Measurements from ENCODE around the gene PRUNE2.
"Not testable (repeated sequence)": the region's sequence is repeated elsewhere in the genome, so short reads cannot be mapped to it uniquely, and the experiment has no call there.

The PRUNE2 gene

GRCh38 chr9:76784881-76785280 is 121.0 kb downstream of the PRUNE2 start:
- Mint-ChIP-seq H3K9me3 (no peaks in the 10 kb centered on the region), H3K27me3 (peaks cover 7% of the 10 kb centered on the region), H3K4me1 (no peaks in the 10 kb centered on the region), H3K27ac (no peak overlapping the region), H3K4me3 (no peak overlapping the region), H3K36me3 (no peaks in the 10 kb centered on the region)
- ATAC-seq (ENCODE audit: low read depth) (no peak), DNase-seq (ENCODE audit: low spot score in 2 of 2) (no peak)

- ATAC-seq (ENCODE audit: low read depth) = no peak
- no peak for DNase-seq (ENCODE audit: low spot score in 2 of 2)
- no peaks in the 10 kb centered on the region for H3K9me3 Mint-ChIP-seq
- H3K36me3 Mint-ChIP-seq = no peaks in the 10 kb centered on the region
- peaks cover 3% of the 10 kb centered on the region for H3K4me1 Mint-ChIP-seq
- no peak overlapping the region for H3K27ac Mint-ChIP-seq
- H3K4me3 Mint-ChIP-seq = no peak overlapping the region
- peaks cover 2% of the 10 kb centered on the region for H3K27me3 Mint-ChIP-seq
Observed at GRCh38 chr9:76772686-76773445, 133.0 kb downstream of the PRUNE2 start.

DNA sequence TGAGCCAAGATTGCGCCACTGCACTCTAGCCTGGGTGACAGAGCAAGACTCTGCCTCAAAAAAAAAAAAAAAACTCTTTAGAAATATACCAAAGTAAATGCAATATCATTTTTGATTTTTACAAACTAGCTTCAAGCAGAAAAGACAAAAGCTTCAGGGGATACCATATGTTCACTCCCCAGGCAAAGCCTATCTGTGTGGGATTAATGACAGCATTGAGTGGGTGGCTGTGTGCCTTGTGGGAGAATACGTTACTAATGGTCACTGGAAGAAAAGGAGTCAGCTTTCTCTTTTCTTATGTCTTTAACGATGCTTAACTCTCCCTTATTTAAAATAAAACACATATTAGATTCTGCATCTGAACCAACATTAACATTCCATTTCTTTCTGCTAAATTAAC is 139.8 kb downstream of the PRUNE2 start:
- DNase-seq (ENCODE audit: low spot score in 2 of 2) (no peak), ATAC-seq (ENCODE audit: low read depth) (no peak)
- peaks cover under 1% of the 10 kb centered on the region for H3K4me1 Mint-ChIP-seq
- H3K36me3 Mint-ChIP-seq = no peaks in the 10 kb centered on the region
- H3K9me3 Mint-ChIP-seq = no peaks in the 10 kb centered on the region
- peaks cover 9% of the 10 kb centered on the region for H3K27me3 Mint-ChIP-seq
- no peak overlapping the region for H3K27ac Mint-ChIP-seq
- no peak overlapping the region for H3K4me3 Mint-ChIP-seq

GRCh38 chr9:76764138-76764537 is 141.8 kb downstream of the PRUNE2 start, which contains the start of gene PCA3:
Gene PCA3, plus strand, starts transcription at chr9:76764438.
- no peak for ATAC-seq (ENCODE audit: low read depth)
- Mint-ChIP-seq H3K9me3 (no peaks in the 10 kb centered on the region), H3K27me3 (peaks cover 9% of the 10 kb centered on the region), H3K4me3 (no peak within 1 kb of the TSS), H3K27ac (no peak within 1 kb of the TSS), H3K4me1 (peaks cover 14% of the 10 kb centered on the region), H3K36me3 (no peaks in the 10 kb centered on the region)
- no peak for DNase-seq (ENCODE audit: low spot score in 2 of 2)

DNA sequence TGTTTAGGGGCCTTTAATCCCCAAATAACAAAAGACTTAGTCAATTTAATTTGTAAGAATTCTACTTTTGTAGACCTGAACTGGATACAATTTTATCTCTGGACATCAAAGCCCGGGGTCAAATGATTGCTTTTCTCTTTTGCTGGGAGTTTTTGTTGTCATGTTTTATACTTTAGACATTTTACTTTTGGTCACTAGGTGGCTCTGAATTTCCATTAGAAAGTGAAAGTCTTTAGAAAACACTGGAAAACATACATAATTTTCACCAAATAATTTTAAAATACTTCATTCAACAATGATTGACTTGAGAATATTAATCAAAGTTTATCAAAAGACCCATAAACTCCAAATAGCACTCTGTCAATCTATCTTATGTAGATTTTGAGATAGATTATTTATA is 144.5 kb downstream of the PRUNE2 start:
- Mint-ChIP-seq H3K9me3 (no peaks in the 10 kb centered on the region), H3K27ac (no peak overlapping the region), H3K4me1 (peaks cover 20% of the 10 kb centered on the region), H3K4me3 (no peak overlapping the region), H3K36me3 (no peaks in the 10 kb centered on the region), H3K27me3 (peaks cover 2% of the 10 kb centered on the region)
- ATAC-seq (ENCODE audit: low read depth) (no peak), DNase-seq (ENCODE audit: low spot score in 2 of 2) (no peak)

DNA sequence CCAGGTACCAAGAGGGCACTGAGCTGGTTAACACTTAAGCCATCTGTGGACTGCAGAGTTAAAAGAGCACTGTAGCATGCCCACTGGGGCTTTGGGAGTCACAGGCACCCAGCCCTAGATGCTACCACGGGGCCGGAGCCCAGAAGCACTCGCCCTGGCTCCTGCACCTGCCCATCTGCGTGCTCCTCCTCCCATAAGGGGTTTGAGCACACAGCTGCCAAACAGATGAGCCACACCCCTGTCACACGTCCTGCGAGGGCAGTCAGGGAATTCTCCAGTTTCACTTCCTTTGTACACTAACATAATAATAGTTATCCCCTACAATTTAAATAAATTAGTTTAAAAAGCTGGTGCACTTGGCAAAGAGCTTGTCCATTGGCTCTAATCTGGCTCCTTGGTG is 146.2 kb downstream of the PRUNE2 start:
- H3K27ac Mint-ChIP-seq = peak overlapping the region; percentile 58
- peaks cover 33% of the 10 kb centered on the region for H3K4me1 Mint-ChIP-seq
- DNase-seq (ENCODE audit: low spot score in 2 of 2) (peak; percentile 22 to 30), ATAC-seq (ENCODE audit: low read depth) (peak; percentile 61)
- H3K36me3 Mint-ChIP-seq = no peaks in the 10 kb centered on the region
- peaks cover 2% of the 10 kb centered on the region for H3K27me3 Mint-ChIP-seq
- peak overlapping the region; percentile 24 for H3K4me3 Mint-ChIP-seq
- no peaks in the 10 kb centered on the region for H3K9me3 Mint-ChIP-seq

- Mint-ChIP-seq H3K27ac (no peak overlapping the region), H3K4me1 (peaks cover 33% of the 10 kb centered on the region), H3K9me3 (no peaks in the 10 kb centered on the region), H3K36me3 (no peaks in the 10 kb centered on the region), H3K4me3 (no peak overlapping the region), H3K27me3 (peaks cover 3% of the 10 kb centered on the region)
- DNase-seq (ENCODE audit: low spot score in 2 of 2) (no peak), ATAC-seq (ENCODE audit: low read depth) (no peak)
Observed at GRCh38 chr9:76758476-76758875, 147.4 kb downstream of the PRUNE2 start.

DNA sequence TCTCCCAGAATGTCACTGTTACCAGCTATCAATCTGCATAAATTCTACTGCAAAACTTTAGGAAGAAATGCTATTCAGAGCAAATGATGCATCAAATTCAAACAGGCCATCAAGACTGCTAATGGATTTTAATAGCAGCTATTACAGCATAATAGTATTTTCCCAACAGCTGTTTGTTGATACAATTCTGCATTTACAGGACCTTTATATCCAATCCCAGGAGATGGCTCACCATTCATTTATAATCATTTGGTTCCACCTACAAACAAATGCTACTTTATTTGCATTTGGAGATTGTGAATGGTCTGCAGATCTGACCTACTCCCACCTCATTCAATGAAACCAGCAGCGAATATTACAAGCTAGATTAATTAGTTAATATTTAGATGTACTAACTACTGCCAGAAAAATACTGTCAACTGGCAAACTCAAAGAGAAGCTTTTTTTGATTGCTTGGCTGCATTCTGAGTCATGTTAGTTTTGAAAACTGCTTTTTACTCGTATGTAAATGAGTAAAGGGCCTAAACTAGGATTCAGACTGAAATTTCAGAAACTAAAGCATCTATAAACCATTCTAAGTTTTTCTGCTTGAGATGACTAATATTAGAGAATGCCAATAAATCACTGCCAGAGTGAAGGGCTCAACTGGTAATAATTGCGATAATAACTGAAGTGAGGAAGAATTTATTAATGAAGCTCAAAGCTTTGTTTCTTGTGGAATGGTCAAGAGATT is 148.8 kb downstream of the PRUNE2 start:
- no peak for ATAC-seq (ENCODE audit: low read depth)
- H3K4me3 Mint-ChIP-seq = no peak overlapping the region
- H3K27me3 Mint-ChIP-seq = peaks cover 2% of the 10 kb centered on the region
- H3K4me1 Mint-ChIP-seq = peaks cover 33% of the 10 kb centered on the region
- no peaks in the 10 kb centered on the region for H3K9me3 Mint-ChIP-seq
- no peak overlapping the region for H3K27ac Mint-ChIP-seq
- H3K36me3 Mint-ChIP-seq = no peaks in the 10 kb centered on the region
- no peak for DNase-seq (ENCODE audit: low spot score in 2 of 2)

- ATAC-seq (ENCODE audit: low read depth) (peak; percentile 14), DNase-seq (ENCODE audit: low spot score in 2 of 2) (no peak)
- Mint-ChIP-seq H3K27ac (peak overlapping the region; percentile 83), H3K27me3 (peaks cover 2% of the 10 kb centered on the region), H3K4me3 (peak overlapping the region; percentile 81), H3K36me3 (no peaks in the 10 kb centered on the region), H3K4me1 (peaks cover 33% of the 10 kb centered on the region), H3K9me3 (no peaks in the 10 kb centered on the region)
Observed at GRCh38 chr9:76756268-76756640, 149.7 kb downstream of the PRUNE2 start.

GRCh38 chr9:76751001-76751400 is 154.9 kb downstream of the PRUNE2 start:
- Mint-ChIP-seq H3K27me3 (peaks cover 6% of the 10 kb centered on the region), H3K4me1 (peaks cover 16% of the 10 kb centered on the region), H3K4me3 (no peak overlapping the region), H3K27ac (no peak overlapping the region), H3K36me3 (no peaks in the 10 kb centered on the region), H3K9me3 (no peaks in the 10 kb centered on the region)
- peak; percentile 17 for ATAC-seq (ENCODE audit: low read depth)
- no peak for DNase-seq (ENCODE audit: low spot score in 2 of 2)

DNA sequence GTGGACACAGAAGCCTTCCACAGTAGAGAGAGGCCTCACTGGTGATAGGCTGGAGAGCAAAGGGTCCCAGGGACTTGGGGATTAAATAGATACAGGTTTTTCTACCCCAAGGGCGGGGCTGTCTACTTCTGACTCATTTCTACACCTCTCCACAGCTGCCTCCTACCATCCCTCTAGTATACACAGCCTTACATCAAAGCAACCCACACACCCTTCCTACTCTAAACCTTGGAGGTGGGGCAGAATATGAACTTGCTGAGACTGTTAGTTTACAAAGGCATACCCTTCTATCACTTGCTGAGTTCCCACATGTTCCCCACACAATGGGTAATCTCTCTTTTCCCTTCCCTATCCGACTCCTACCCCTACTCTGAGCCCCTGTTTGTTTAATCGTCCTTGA is 161.6 kb downstream of the PRUNE2 start:
- Mint-ChIP-seq H3K4me1 (no peaks in the 10 kb centered on the region), H3K9me3 (peaks cover 2% of the 10 kb centered on the region), H3K36me3 (no peaks in the 10 kb centered on the region), H3K27ac (no peak overlapping the region), H3K4me3 (no peak overlapping the region), H3K27me3 (peaks cover 13% of the 10 kb centered on the region)
- no peak for ATAC-seq (ENCODE audit: low read depth)
- DNase-seq (ENCODE audit: low spot score in 2 of 2) = no peak

GRCh38 chr9:76743931-76744330 is 162.0 kb downstream of the PRUNE2 start:
- no peak for DNase-seq (ENCODE audit: low spot score in 2 of 2)
- H3K27ac Mint-ChIP-seq = no peak overlapping the region
- peaks cover 2% of the 10 kb centered on the region for H3K9me3 Mint-ChIP-seq
- peaks cover 13% of the 10 kb centered on the region for H3K27me3 Mint-ChIP-seq
- no peak overlapping the region for H3K4me3 Mint-ChIP-seq
- no peak for ATAC-seq (ENCODE audit: low read depth)
- no peaks in the 10 kb centered on the region for H3K36me3 Mint-ChIP-seq
- no peaks in the 10 kb centered on the region for H3K4me1 Mint-ChIP-seq

DNA sequence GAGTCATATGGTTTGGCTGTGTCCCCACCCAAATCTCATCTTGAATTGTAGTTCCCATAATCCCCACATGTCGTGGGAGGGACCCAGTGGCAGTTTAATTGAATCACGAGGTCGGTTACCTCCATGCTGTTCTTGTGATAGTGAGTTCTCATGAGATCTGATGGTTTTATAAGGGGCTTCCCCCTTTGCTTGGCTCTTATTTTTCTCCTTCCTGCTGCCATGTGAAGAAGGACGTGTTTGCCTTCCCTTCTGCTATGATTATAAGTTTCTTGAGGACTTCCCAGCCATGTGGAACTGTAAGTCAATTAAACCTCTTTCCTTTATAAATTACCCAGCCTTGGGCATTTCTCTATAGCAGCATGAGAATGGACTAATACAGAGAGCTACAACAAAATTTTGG is 163.0 kb downstream of the PRUNE2 start:
- H3K27me3 Mint-ChIP-seq; H3K27ac Mint-ChIP-seq; DNase-seq (ENCODE audit: low spot score in 2 of 2); H3K36me3 Mint-ChIP-seq; H3K9me3 Mint-ChIP-seq; H3K4me1 Mint-ChIP-seq; H3K4me3 Mint-ChIP-seq; ATAC-seq (ENCODE audit: low read depth): not testable (repeated sequence)

GRCh38 chr9:76741524-76741923 is 164.4 kb downstream of the PRUNE2 start:
- DNase-seq (ENCODE audit: low spot score in 2 of 2) (no peak), ATAC-seq (ENCODE audit: low read depth) (no peak)
- H3K36me3 Mint-ChIP-seq = no peaks in the 10 kb centered on the region
- no peak overlapping the region for H3K27ac Mint-ChIP-seq
- H3K4me3 Mint-ChIP-seq = no peak overlapping the region
- peaks cover 9% of the 10 kb centered on the region for H3K27me3 Mint-ChIP-seq
- H3K4me1 Mint-ChIP-seq = no peaks in the 10 kb centered on the region
- peaks cover 2% of the 10 kb centered on the region for H3K9me3 Mint-ChIP-seq

Measured in memory B cell (primary cell).